Spleen (tissue), 7 donors: ENCODE measurements around the gene SLC34A3.

Experiments used
- CTCF ChIP-seq, 11 experiments: fragments of 200-600 bp in 7 of 11; fragments of 450-650 bp in 4 of 11; sonication (generic) in 4 of 11; IDR thresholded peaks in 8 of 11; conservative IDR thresholded peaks in 3 of 11; 1 replicate in 7 of 11; 2 replicates in 4 of 11; pipeline versions ENCODE4 v1.4.0 to v1.8.0; 2016 to 2021; ENCODE audit warnings: antibody characterized with exemption in 11 of 11, inconsistent platforms in 4 of 11, mild to moderate bottlenecking in 1 of 11
- POLR2A ChIP-seq, 3 donors: fragments of 450-650 bp; IDR thresholded peaks; one replicate each; pipeline ENCODE4 v1.5.1; 2017; ENCODE audit warnings: antibody characterized with exemption in 3 of 3, mild to moderate bottlenecking in 1 of 3
- donor health status: DM: no; HTN: no; CAD: no; lungs with moderate emphysema.
- donor health status: DM: no; HTN: no; CAD: no.
- donor health status: DM: no; HTN: no; CAD: no.

GRCh38 chr9:137230705-137231371 lies at the start of gene SLC34A3:
- no peak for TF ChIP-seq CTCF (IDR thresholded peaks at IDR 0.05 in 8 of 11, conservative IDR thresholded peaks at IDR 0.05 in 3 of 11)
- no peak for TF ChIP-seq POLR2A (IDR thresholded peaks at IDR 0.05)
